A549 (cell line): Measurements from ENCODE around the gene LPIN3.

Experiments used
- TF ChIP-seq, protein P1 (sequence below): fragments of >200 bp; sonication (Bioruptor Twin); formaldehyde crosslinking; IDR thresholded peaks from 3 replicates; pipeline ENCODE4 v1.5.1; 2016
- TF ChIP-seq, protein P2 (sequence below): IDR thresholded peaks from 2 replicates; pipeline ENCODE4 v1.6.1; 2012

DNA sequence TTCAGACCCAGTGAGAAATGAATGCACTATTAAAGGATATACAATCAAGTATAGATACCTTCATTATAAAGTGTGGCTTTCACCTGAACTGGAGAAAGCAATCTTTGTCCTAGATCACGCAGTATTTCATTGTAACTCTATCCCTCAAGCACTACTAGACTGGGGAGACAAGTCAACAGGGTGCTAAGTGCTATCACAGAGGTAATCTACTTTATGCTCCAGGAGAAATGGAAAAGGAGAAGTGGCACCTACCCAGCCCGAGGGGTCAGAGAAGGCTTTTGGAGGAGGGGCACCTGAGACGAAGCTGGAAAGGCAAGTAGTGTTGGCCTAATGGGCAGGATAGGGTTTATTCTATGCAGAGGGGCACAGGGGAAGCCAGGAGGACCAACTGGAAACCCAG, 40.2 kb upstream of the LPIN3 start:
- TF ChIP-seq, protein P1, sequence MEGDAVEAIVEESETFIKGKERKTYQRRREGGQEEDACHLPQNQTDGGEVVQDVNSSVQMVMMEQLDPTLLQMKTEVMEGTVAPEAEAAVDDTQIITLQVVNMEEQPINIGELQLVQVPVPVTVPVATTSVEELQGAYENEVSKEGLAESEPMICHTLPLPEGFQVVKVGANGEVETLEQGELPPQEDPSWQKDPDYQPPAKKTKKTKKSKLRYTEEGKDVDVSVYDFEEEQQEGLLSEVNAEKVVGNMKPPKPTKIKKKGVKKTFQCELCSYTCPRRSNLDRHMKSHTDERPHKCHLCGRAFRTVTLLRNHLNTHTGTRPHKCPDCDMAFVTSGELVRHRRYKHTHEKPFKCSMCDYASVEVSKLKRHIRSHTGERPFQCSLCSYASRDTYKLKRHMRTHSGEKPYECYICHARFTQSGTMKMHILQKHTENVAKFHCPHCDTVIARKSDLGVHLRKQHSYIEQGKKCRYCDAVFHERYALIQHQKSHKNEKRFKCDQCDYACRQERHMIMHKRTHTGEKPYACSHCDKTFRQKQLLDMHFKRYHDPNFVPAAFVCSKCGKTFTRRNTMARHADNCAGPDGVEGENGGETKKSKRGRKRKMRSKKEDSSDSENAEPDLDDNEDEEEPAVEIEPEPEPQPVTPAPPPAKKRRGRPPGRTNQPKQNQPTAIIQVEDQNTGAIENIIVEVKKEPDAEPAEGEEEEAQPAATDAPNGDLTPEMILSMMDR: no peak
- TF ChIP-seq, protein P2, sequence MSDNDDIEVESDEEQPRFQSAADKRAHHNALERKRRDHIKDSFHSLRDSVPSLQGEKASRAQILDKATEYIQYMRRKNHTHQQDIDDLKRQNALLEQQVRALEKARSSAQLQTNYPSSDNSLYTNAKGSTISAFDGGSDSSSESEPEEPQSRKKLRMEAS: no peak
